Duodenal mucosa (tissue), 2 donors: ENCODE measurements around the gene DNHD1.

Source experiments
- H3K27ac ChIP-seq: one replicate; pipeline ENCODE4 v1.7.0; 2013; ENCODE audit warnings: low read depth, low read length
- H3K27me3 ChIP-seq, 2 donors: one replicate each; pipeline ENCODE4 v1.7.0; 2013; ENCODE audit warnings: low read length in 2 of 2, control low read depth in 1 of 2; ENCODE audit not compliant: insufficient read depth in 2 of 2, control insufficient read depth in 1 of 2
- H3K36me3 ChIP-seq, 2 donors: one replicate each; pipeline ENCODE4 v1.7.0; 2013; ENCODE audit warnings: low read length in 2 of 2, control low read depth in 1 of 2; ENCODE audit not compliant: insufficient read depth in 2 of 2, control insufficient read depth in 1 of 2
- H3K4me1 ChIP-seq, 2 donors: one replicate each; pipeline ENCODE4 v1.7.0; 2013; ENCODE audit warnings: low read length in 2 of 2, control low read depth in 1 of 2; ENCODE audit not compliant: insufficient read depth in 2 of 2, control insufficient read depth in 1 of 2
- H3K4me3 ChIP-seq, 2 donors: one replicate each; pipeline ENCODE4 v1.7.0; 2013; ENCODE audit warnings: low read length in 2 of 2, low read depth in 1 of 2
- H3K9ac ChIP-seq, 2 donors: one replicate each; pipeline ENCODE4 v1.7.0; 2013; ENCODE audit warnings: low read length in 2 of 2, low read depth in 1 of 2
- H3K9me3 ChIP-seq, 2 donors: one replicate each; pipeline ENCODE4 v1.7.0; 2013; ENCODE audit warnings: low read length in 2 of 2, control low read depth in 1 of 2; ENCODE audit not compliant: control insufficient read depth in 1 of 2

DNHD1 gene

DNA sequence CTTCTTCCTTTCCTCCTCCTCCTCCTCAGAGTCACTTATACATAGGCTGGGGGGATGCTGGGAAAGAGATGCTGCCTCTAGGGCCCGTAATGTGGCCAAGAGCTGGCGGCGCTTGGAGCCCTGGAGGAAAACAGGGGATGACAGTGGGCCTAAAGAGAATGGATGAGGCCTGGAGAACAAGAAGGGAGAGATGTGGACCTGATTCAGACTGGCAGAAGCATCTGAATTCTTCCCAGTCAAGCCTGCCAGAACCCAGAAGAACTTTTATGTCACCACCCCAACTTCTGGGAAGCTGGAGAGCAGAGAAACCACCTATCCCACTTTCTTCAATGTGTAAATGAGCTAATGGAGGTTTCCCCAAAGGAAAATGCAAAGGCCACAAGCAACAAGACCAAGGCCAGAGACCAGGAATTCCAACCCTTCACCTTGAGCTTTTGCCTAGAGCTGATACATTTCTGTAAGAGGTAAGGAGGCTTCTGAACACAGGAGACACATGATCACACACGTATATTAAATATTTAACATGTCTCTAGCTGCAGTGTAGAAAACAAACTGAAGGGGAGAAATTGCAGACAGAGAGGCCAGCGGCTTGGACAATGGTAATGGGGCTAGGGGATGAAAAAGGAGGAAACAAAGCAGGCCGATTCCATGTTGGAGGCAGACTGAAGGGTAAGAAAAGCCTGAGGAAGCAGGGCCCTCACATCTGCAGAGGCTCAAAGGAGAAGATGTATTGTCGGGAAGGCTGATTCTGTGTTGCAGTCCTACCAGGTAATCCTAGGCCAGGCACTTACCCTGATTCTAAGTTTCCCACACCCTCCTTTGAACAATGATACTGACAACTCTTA lies 105.2 kb downstream of the DNHD1 start:
- Histone ChIP-seq H3K36me3 (peaks cover 24 to 41% of the 10 kb centered on the region in 2 donors), H3K27me3 (no peaks in the 10 kb centered on the region), H3K27ac (no peak overlapping the region), H3K9me3 (no peaks in the 10 kb centered on the region), H3K4me1 (peaks cover 44 to 52% of the 10 kb centered on the region in 2 donors), H3K9ac (peak overlapping the region; percentile 93 to 98), H3K4me3 (peak overlapping the region; percentile 87 to 98)

DNA sequence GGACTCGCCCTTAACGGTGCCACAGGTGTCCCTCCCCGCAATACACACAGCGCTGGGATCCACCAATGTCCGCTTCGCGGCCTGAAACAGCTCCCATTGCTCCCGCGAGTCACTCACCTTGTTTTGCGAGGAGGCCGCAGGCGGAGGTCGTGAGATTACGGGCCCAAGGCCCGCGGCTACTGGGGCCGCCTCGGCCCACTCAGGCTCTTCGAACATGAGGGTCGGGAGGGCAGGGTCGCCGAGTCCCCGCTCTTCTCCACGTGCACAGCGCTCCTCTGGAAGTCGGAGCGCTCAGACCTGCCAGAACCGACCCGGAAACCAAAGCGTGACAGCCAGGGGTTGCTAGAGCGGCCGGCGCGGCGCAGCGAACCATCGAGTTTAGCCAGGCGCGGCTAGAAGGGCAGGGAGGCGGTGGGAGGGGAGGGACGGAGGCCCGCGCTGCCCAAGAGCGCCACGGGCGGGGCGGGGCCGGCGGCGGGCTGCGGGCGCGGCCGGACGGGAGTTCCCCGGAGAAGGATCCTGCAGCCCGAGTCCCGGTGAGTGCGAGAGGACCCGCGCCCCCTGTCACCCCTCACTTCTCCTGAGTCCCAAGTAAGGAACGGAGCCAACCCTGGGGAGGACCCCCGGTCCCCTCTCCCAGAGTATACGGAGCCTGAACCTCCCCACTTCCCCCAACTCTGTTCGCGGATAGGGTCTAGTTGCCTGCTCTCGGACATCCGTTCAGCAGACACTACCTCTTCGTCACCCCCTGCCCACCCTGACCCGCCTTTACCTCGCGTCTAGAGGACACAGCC lies 106.4 kb downstream of the DNHD1 start, which contains the start of the genes ILK and RRP8:
Gene ILK, plus strand, starts transcription at position 488 of the 794 bp plus-strand sequence. CDS start 498 bp downstream, outside the sequence.
Gene RRP8, minus strand, starts transcription at position 330 of the 794 bp plus-strand sequence. Its CDS starts 114 bp downstream, at position 216.
- Histone ChIP-seq H3K27me3 (no peaks in the 10 kb centered on the region), H3K4me3 (peak within 1 kb of the TSS; percentile 87 to 98), H3K4me1 (peaks cover 53 to 64% of the 10 kb centered on the region in 2 donors), H3K9ac (peak within 1 kb of the TSS; percentile 98 to 99), H3K9me3 (no peaks in the 10 kb centered on the region), H3K27ac (peak within 1 kb of the TSS; percentile 77), H3K36me3 (peaks cover 31 to 42% of the 10 kb centered on the region in 2 donors)

DNA sequence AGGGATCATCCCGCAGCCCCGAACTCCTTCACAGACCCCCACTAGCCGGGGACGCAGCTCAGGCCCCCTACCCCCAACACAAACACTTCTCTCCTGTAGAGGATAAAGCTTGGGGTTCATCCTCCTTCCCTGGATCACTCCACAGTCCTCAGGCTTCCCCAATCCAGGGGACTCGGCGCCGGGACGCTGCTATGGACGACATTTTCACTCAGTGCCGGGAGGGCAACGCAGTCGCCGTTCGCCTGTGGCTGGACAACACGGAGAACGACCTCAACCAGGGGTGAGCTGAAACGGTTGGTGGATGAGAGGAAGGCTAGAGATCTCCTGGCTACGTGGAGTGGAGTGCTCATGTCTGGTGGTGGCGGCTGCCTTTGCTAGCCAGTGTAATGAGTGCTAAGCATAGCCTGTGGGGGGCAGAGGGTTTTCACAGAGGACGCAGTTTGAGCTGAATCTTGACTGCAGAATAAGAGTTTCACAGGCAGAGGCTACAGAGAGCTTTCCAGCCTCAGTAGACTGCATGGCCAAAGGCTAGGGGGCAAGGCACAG lies 107.1 kb downstream of the DNHD1 start:
- Histone ChIP-seq H3K27ac (peak overlapping the region; percentile 77), H3K27me3 (no peaks in the 10 kb centered on the region), H3K9me3 (no peaks in the 10 kb centered on the region), H3K4me1 (peaks cover 53 to 66% of the 10 kb centered on the region in 2 donors), H3K9ac (peak overlapping the region; percentile 98 to 99), H3K4me3 (peak overlapping the region; percentile 87 to 98), H3K36me3 (peaks cover 38 to 42% of the 10 kb centered on the region in 2 donors)

DNA sequence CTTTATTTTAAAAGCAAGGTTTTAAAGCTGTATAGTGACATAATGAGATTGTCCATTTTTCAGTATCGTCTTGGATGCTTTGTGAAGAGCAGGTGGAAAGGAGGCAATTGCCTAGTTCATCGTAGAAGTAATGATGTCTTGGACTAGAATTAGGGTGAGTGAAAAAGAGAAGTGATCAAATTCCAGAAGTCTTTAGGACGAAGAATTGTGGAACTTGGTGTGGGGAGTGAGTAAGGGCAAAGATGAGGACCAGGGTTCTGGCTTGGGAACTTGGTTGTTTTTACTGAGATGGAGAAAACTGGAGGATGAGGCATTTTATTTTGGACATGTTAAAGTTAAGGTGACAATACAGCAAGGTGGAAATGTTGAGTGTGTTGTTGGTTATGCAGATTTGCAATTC lies 107.7 kb downstream of the DNHD1 start:
- no peaks in the 10 kb centered on the region for H3K27me3 ChIP-seq
- peaks cover 53 to 69% of the 10 kb centered on the region in 2 donors for H3K4me1 ChIP-seq
- peak overlapping the region; percentile 77 for H3K27ac ChIP-seq
- H3K9me3 ChIP-seq: no peaks in the 10 kb centered on the region
- peak overlapping the region; percentile 87 to 98 for H3K4me3 ChIP-seq
- peaks cover 38 to 42% of the 10 kb centered on the region in 2 donors for H3K36me3 ChIP-seq
- H3K9ac ChIP-seq: peak overlapping the region; percentile 98 to 99

DNA sequence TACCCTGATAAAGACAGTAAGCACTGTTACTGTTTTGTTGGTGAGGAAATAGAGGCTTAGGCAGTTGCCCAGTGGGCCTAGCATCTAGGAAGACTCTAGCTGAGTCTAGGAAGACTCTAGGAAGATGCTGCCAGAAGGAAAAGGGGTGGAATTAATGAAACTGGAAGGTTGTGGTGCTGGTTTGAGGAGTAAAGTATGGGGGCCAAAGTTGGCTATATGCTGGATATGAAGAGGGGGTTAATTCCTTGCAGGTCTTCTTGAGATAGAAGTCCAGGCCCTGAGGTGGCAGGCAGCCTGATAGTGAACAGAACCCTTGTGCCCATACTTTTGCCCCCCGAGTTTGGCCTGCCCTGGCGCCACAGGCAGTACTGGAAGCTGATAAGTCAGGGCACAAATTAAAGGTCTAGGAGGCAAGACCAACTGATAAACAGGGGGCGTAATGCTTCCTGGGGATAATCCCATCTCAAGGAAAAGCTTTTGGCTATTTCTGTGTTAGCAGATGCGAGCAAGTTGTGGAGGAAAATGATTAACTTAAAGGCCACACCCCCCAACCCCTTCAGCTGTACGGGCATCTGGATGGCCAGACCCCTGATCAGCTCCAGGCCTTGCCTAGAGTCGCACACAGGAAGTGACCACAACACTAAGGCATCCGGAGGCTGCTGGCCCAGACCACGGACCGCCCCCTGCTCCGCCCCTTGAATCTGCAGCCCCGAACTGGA lies 109.5 kb downstream of the DNHD1 start:
- peaks cover 53 to 74% of the 10 kb centered on the region in 2 donors for H3K4me1 ChIP-seq
- peaks cover 37 to 39% of the 10 kb centered on the region in 2 donors for H3K36me3 ChIP-seq
- peak overlapping the region; percentile 71 for H3K27ac ChIP-seq
- H3K9me3 ChIP-seq: no peaks in the 10 kb centered on the region
- peak overlapping the region; percentile 27 to 50 for H3K4me3 ChIP-seq
- no peaks in the 10 kb centered on the region for H3K27me3 ChIP-seq
- peak overlapping the region; percentile 7 to 49 for H3K9ac ChIP-seq

DNA sequence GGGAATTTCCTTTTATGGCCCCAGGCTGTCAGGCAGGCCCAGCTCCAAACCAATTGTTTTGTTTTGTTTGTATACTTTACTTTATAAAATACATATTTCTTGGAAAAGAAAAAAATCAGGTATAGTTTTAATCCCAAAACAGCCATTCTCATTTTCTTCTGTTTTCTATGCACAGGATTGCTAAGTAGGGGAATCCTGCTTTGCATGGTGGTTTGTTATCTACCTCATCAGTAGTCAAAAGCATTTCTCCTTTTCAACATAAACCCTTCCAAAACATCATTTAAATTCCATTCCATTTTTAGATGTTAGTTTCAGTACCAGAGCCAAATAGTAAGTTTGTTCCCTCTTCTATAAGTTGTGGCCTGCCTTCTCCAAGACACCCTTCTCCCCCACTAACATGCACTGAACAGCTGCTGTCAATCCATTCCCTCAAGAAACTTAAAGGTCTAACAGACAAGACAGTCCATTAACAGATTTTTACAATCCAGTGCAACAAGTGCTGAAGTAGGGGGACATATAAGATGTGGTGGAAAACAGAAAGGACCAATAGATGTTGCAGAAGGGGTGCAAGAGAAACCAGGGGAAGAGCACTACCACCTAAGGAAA lies 110.2 kb downstream of the DNHD1 start:
- Histone ChIP-seq H3K27me3 (no peaks in the 10 kb centered on the region), H3K4me3 (peak overlapping the region in 1 of 2 donors; percentile 50), H3K9me3 (no peaks in the 10 kb centered on the region), H3K36me3 (peaks cover 35 to 37% of the 10 kb centered on the region in 2 donors), H3K27ac (peak overlapping the region; percentile 57), H3K4me1 (peaks cover 48 to 68% of the 10 kb centered on the region in 2 donors), H3K9ac (peak overlapping the region; percentile 39 to 49)

DNA sequence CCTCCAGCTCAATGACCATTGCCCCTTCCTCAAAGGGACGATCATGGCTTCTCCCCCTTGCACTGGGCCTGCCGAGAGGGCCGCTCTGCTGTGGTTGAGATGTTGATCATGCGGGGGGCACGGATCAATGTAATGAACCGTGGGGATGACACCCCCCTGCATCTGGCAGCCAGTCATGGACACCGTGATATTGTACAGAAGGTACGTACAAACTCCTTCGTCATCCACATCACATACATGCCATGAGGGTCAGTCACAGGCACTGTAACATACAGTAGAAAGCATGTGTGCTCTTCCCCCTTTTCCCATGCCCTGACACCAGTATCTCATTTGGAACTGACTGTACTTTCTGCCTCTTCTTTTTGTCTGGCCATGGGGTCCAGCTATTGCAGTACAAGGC lies 110.9 kb downstream of the DNHD1 start:
- no peak overlapping the region for H3K4me3 ChIP-seq
- peak overlapping the region; percentile 4 to 39 for H3K9ac ChIP-seq
- no peaks in the 10 kb centered on the region for H3K27me3 ChIP-seq
- H3K36me3 ChIP-seq: peaks cover 35 to 37% of the 10 kb centered on the region in 2 donors
- H3K9me3 ChIP-seq: no peaks in the 10 kb centered on the region
- peak overlapping the region; percentile 57 for H3K27ac ChIP-seq
- H3K4me1 ChIP-seq: peaks cover 49 to 68% of the 10 kb centered on the region in 2 donors

DNA sequence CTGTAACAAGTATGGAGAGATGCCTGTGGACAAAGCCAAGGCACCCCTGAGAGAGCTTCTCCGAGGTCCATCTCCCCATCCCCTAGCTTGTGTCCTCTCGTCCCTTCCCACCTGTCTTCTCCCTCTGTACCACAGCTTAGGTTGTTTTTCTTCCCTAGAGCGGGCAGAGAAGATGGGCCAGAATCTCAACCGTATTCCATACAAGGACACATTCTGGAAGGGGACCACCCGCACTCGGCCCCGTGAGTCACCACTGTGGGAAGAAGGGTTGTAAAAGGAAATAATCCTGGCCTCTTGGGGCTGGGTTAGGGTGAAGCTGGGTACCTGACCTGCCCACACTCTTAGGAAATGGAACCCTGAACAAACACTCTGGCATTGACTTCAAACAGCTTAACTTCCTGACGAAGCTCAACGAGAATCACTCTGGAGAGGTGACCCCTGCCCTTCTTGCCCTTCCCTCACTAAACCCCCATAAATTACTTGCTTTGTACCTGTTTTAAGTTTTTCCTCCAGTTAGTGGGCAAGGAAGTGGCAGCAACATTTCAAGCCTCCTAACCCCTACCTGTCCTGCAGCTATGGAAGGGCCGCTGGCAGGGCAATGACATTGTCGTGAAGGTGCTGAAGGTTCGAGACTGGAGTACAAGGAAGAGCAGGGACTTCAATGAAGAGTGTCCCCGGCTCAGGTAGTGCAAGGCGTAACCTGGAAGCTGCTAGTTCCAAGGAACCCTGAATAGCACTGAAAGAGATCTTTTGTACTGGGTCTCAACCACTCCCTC lies 111.8 kb downstream of the DNHD1 start:
- Histone ChIP-seq H3K27ac (peak overlapping the region; percentile 6), H3K36me3 (peaks cover 36 to 37% of the 10 kb centered on the region in 2 donors), H3K27me3 (no peaks in the 10 kb centered on the region), H3K9me3 (no peaks in the 10 kb centered on the region), H3K4me3 (no peak overlapping the region), H3K4me1 (peaks cover 55 to 71% of the 10 kb centered on the region in 2 donors), H3K9ac (peak overlapping the region in 1 of 2 donors; percentile 14)
